ENCODE results near the gene PCDH1. TPM values are rescaled to one million over a fixed set of nuclear protein-coding genes. Genes with fewer than 3 reads are reported as not detected.

PCDH1 gene
- polyA plus RNA-seq, result 0.30 TPM in 1 of 2 replicates, not detected in the other

GRCh38 chr5:141878186-141878710 is at the start of gene PCDH1:
TSS of gene PCDH1 (minus strand) at chr5:141878410. CDS start at chr5:141878262, 148 bp downstream.

GRCh38 chr5:141923448-141924313 is 45.5 kb upstream of the PCDH1 start, which contains the start of gene DELE1:
TSS of gene DELE1 (plus strand) at chr5:141923871. CDS start at chr5:141923942, 71 bp downstream.

Other genes starting within 250 kb of the PCDH1 start
- 40.0 and 47.2 TPM in 2 replicates for gene HDAC3, start 241.6 kb downstream of the PCDH1 start, polyA plus RNA-seq
- 5.9 and 8.8 TPM in 2 replicates for gene RELL2, start 241.4 kb downstream of the PCDH1 start, polyA plus RNA-seq
- 0.65 and 1.5 TPM in 2 replicates for gene FCHSD1, start 227.0 kb downstream of the PCDH1 start, polyA plus RNA-seq
- 0.55 and 0.83 TPM in 2 replicates for gene ARAP3, start 196.2 kb downstream of the PCDH1 start, polyA plus RNA-seq
- 4.0 and 17.1 TPM in 2 replicates for gene DELE1, start 45.5 kb upstream of the PCDH1 start, polyA plus RNA-seq
- 0.03 TPM in 1 of 2 replicates, not detected in the other for gene PCDH12, start 79.8 kb upstream of the PCDH1 start, polyA plus RNA-seq
- 82.1 and 96.9 TPM in 2 replicates for gene RNF14, start 90.7 kb upstream of the PCDH1 start, polyA plus RNA-seq
- 100 and 131 TPM in 2 replicates for gene GNPDA1, start 134.6 kb upstream of the PCDH1 start, polyA plus RNA-seq
- gene NDFIP1, start 230.4 kb upstream of the PCDH1 start, polyA plus RNA-seq, result 145 and 147 TPM in 2 replicates